HFFc6 (cell line): Measurements from ENCODE around the gene ATP6V0A4. TPM values are rescaled to one million over a fixed set of nuclear protein-coding genes. Genes with fewer than 3 reads are reported as not detected.

Source experiments
- DNase-seq: peaks from one replicate; pipeline ENCODE4 v3.0.0-alpha.2; 2018
- H3K27ac Mint-ChIP-seq: 2 replicates; pipeline ENCODE4 v1.8.0; 2020; ENCODE audit warnings: mild to moderate bottlenecking, mixed read lengths
- H3K27me3 Mint-ChIP-seq: 2 replicates; pipeline ENCODE4 v1.8.0; 2021; ENCODE audit warnings: mild to moderate bottlenecking, moderate library complexity, mixed read lengths; ENCODE audit not compliant: insufficient read depth
- H3K36me3 Mint-ChIP-seq: 2 replicates; pipeline ENCODE4 v1.8.0; 2021; ENCODE audit warnings: low read depth, mixed read lengths
- H3K4me1 Mint-ChIP-seq: 2 replicates; pipeline ENCODE4 v1.8.0; 2020; ENCODE audit warnings: low read depth, mixed read lengths
- H3K4me3 Mint-ChIP-seq: 2 replicates; pipeline ENCODE4 v1.8.0; 2020; ENCODE audit warnings: mild to moderate bottlenecking, moderate library complexity, mixed read lengths
- H3K9me3 Mint-ChIP-seq: 2 replicates; pipeline ENCODE4 v1.8.0; 2020; ENCODE audit warnings: mild to moderate bottlenecking, mixed read lengths
- total RNA-seq, 6 experiments: library from RNA; stranded (reverse); fragmentation: NEBNext Ultra II Directional; extraction: Animal tissue kit (Norgen Biotek cat#: 25700); gene quantifications; 2 replicates in 1 of 6; 3 replicates in 5 of 6; pipeline ENCODE4 v1.2.3, GENCODE V29; 2021
- TF ChIP-seq, protein P1 (sequence below): fragments of 200-600 bp; sonication (generic); IDR thresholded peaks from 2 replicates; pipeline ENCODE4 v1.5.0; 2021; ENCODE audit warnings: antibody characterized with exemption, mild to moderate bottlenecking

The ATP6V0A4 gene
- total RNA-seq, 6 experiments from 2014 or later = 0.35 to 1.1 (median 0.60) TPM

DNA sequence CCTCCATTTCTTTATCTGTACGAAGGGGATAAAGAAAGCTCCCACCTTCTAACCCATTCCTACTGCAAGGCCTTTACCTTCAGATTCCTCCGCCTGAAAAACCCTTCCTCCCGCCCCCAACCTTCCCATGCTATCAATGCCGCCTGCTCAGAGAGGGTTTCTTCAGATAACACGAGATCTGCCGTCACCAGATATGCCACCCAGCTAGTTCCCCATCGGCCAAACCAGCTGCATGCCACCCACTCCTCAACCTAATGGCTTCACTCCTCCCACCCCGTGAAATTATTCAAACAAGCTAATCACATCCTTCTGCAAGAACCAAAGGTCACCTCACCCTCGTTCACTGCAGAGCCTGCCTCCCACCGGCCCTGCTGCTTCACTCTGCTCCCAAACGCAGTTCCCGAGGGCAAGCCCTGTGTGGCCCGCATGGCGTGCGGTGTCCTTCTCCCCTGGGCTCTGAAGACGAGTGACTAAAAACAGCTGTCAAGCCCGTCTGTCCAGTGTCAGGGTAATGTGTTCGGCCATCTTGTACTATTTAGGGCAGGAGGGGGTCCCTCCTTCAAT lies 47.0 kb downstream of the ATP6V0A4 start:
- no peak overlapping the region; the same call in 1 of the 2 replicates for H3K4me3 Mint-ChIP-seq
- no peak overlapping the region for H3K27ac Mint-ChIP-seq
- no peaks in the 10 kb centered on the region for H3K9me3 Mint-ChIP-seq
- no peaks in the 10 kb centered on the region for H3K36me3 Mint-ChIP-seq
- no peak for DNase-seq
- peaks cover 17% of the 10 kb centered on the region for H3K27me3 Mint-ChIP-seq
- TF ChIP-seq, protein P1, sequence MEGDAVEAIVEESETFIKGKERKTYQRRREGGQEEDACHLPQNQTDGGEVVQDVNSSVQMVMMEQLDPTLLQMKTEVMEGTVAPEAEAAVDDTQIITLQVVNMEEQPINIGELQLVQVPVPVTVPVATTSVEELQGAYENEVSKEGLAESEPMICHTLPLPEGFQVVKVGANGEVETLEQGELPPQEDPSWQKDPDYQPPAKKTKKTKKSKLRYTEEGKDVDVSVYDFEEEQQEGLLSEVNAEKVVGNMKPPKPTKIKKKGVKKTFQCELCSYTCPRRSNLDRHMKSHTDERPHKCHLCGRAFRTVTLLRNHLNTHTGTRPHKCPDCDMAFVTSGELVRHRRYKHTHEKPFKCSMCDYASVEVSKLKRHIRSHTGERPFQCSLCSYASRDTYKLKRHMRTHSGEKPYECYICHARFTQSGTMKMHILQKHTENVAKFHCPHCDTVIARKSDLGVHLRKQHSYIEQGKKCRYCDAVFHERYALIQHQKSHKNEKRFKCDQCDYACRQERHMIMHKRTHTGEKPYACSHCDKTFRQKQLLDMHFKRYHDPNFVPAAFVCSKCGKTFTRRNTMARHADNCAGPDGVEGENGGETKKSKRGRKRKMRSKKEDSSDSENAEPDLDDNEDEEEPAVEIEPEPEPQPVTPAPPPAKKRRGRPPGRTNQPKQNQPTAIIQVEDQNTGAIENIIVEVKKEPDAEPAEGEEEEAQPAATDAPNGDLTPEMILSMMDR = no peak
- peaks cover 22% of the 10 kb centered on the region for H3K4me1 Mint-ChIP-seq

DNA sequence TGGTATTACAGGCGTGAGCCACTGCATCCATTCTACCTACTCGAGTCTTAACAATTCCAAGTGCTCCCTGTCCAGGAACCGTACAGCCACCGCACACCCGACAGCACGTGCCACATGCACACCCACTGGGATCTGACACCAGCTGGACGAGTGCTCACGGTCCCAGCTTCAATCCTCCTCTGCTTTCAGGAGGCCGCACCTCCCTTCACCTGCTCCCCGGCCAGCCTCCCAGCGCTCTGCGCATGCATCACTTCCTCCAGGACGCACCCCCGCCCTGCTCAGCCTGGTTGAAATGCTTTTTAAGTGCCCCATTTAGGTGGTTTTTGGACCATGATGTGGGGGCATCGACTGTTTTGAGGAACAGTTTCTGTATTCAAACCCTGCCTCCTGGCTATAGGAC lies 47.5 kb downstream of the ATP6V0A4 start:
- TF ChIP-seq, protein P1 = no peak
- peaks cover 17% of the 10 kb centered on the region for H3K4me1 Mint-ChIP-seq
- no peak overlapping the region for H3K4me3 Mint-ChIP-seq
- no peak overlapping the region for H3K27ac Mint-ChIP-seq
- no peak for DNase-seq
- H3K27me3 Mint-ChIP-seq = peaks cover 17% of the 10 kb centered on the region
- H3K9me3 Mint-ChIP-seq = no peaks in the 10 kb centered on the region
- H3K36me3 Mint-ChIP-seq = no peaks in the 10 kb centered on the region

- H3K4me1 Mint-ChIP-seq = peaks cover 12% of the 10 kb centered on the region
- H3K4me3 Mint-ChIP-seq = no peak overlapping the region
- H3K9me3 Mint-ChIP-seq = no peaks in the 10 kb centered on the region
- H3K36me3 Mint-ChIP-seq = no peaks in the 10 kb centered on the region
- H3K27ac Mint-ChIP-seq = no peak overlapping the region
- TF ChIP-seq, protein P1 = no peak
- H3K27me3 Mint-ChIP-seq = peaks cover 17% of the 10 kb centered on the region
- DNase-seq = no peak
Measured at GRCh38 chr7:138749960-138750359, 48.0 kb downstream of the ATP6V0A4 start.

DNA sequence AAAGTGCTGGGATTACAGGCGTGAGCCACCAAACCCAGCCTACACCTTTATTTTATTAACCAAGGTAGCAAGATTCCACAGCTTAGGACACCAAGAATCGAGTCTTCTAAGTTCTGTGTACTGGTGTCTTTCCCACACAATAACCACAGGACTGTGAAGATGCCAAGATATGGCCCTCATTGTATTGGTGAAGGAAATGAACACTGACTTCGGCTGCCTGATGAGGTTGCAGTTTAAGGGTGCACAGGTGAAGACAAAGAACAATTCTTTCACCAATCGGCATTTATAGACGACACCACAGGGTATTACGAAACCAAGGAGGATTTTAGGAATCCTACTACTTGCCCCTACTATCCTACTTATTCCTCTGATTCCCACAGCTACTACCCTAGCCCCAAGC lies 49.3 kb downstream of the ATP6V0A4 start:
- Mint-ChIP-seq H3K4me3 (no peak overlapping the region), H3K36me3 (no peaks in the 10 kb centered on the region), H3K4me1 (peaks cover 12% of the 10 kb centered on the region; the same call in 1 of the 2 replicates), H3K9me3 (no peaks in the 10 kb centered on the region), H3K27ac (no peak overlapping the region), H3K27me3 (peaks cover 17% of the 10 kb centered on the region)
- TF ChIP-seq, protein P1 = no peak
- DNase-seq = no peak

DNA sequence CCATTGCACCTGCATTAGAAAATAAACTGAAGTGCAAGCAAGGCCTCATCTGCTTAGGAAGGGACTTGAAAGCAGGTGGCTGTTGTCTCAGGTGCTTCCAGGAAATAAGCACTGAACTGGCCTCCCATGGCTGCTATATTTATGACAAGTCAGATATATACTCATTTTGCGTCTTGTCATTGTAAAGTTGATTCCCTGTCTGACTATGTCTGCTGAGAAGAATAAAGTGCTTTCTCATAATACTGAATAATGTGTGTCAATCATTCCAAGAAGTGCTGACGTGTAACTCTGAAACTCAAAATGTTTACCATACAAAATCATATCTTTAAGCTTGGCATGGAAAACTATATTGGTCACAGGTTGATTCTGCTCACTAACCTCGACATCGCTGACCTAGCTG lies 51.9 kb downstream of the ATP6V0A4 start:
- Mint-ChIP-seq H3K27ac (no peak overlapping the region), H3K27me3 (peaks cover 11% of the 10 kb centered on the region), H3K36me3 (no peaks in the 10 kb centered on the region), H3K4me1 (peaks cover 18% of the 10 kb centered on the region), H3K9me3 (no peaks in the 10 kb centered on the region), H3K4me3 (no peak overlapping the region)
- DNase-seq = no peak
- TF ChIP-seq, protein P1 = no peak

DNA sequence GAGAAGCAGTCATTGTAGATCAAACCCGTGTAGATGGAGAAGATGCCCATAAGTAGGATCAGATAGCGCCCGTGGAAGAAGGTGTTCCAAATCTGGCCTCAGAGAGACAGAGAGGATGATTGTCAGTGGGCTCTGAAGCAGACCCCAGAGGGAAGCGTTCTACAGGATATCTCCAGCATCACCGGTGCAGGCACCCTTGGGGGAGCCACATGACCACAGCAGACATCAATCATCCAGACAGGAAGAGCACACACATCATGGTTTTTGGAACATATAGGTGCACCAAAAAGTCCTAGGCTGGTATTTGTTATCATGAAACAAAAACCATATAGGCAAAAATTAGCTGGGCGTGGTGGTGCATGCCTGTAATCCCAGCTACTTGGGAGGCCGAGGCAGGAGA lies 52.8 kb downstream of the ATP6V0A4 start:
- DNase-seq = no peak
- Mint-ChIP-seq H3K4me1 (peaks cover 20% of the 10 kb centered on the region), H3K36me3 (no peaks in the 10 kb centered on the region), H3K27ac (no peak overlapping the region), H3K27me3 (peaks cover 11% of the 10 kb centered on the region), H3K9me3 (no peaks in the 10 kb centered on the region), H3K4me3 (no peak overlapping the region)
- TF ChIP-seq, protein P1 = no peak
